Stomach smooth muscle (tissue), 2 donors: ENCODE data around the gene DHX16.
A peak's percentile ranks its signal among the peaks of the same experiment; 100 is the strongest.
"Not testable (repeated sequence)": the region's sequence is repeated elsewhere in the genome, so short reads cannot be mapped to it uniquely, and the experiment has no call there.

Experiments
- H3K27ac ChIP-seq: one replicate; pipeline ENCODE4 v1.7.0; 2013; ENCODE audit warnings: mild to moderate bottlenecking, low read length, inconsistent platforms
- H3K27me3 ChIP-seq, 2 donors: one replicate each; pipeline ENCODE4 v1.7.0; 2013; ENCODE audit warnings: low read length in 2 of 2; ENCODE audit not compliant: insufficient read depth in 2 of 2, control insufficient read depth in 1 of 2
- H3K36me3 ChIP-seq, 2 donors: one replicate each; pipeline ENCODE4 v1.7.0; 2013; ENCODE audit warnings: low read length in 2 of 2; ENCODE audit not compliant: control insufficient read depth in 2 of 2, insufficient read depth in 2 of 2
- H3K4me1 ChIP-seq: one replicate; pipeline ENCODE4 v1.7.0; 2013; ENCODE audit warnings: low read length; ENCODE audit not compliant: control insufficient read depth, insufficient read depth
- H3K4me3 ChIP-seq, 2 donors: one replicate each; pipeline ENCODE4 v1.7.0; 2013; ENCODE audit warnings: low read length in 2 of 2
- H3K9ac ChIP-seq, 2 donors: one replicate each; pipeline ENCODE4 v1.7.0; 2013; ENCODE audit warnings: low read length in 2 of 2, mild to moderate bottlenecking in 1 of 2
- H3K9me3 ChIP-seq, 2 donors: one replicate each; pipeline ENCODE4 v1.7.0; 2013; ENCODE audit warnings: low read length in 2 of 2; ENCODE audit not compliant: control insufficient read depth in 2 of 2
- donor health status: healthy.
- donor health status: Pancreatic carcinoma.

The DHX16 gene

DNA sequence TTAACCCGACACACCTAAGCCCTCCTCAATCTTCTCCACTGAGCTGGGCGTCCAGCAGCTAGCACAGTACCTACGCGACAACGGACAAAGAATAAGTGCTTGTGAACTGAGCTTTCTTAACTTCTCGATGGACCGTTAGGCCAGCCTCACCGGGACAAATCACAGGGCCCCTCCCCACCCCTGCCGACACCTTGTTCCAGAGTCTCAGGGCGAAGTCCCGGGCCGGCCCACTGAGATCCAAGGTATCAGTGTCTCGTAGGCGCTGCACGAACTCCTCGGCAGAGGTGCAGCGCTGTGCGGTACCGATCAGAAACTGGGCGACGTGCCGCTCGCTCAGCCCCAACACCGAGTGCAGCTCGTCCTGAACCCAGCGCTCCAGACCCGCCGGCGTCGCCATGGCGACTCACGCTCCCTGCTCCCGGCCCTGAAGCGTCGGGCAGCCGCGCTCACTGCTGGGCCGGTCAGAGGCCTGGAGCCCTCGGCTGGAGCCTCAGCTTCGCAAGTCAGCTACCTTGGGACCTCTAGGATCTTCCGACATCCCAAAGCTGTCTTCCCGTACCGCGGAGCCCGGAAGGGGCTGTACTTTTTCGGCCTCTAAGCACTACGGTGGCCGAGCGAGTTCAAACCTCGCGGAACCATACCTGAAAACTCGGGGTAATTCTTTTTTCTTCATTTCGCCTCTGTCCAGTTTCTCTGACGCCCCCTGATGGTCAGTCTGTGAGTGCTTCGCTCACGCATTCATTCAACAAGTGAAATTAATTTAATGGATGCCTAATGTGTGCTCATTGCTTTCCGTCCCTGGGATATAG is at the start of gene DHX16:
DHX16 (minus strand) TSS at position 562 of the 809 bp plus-strand sequence; CDS start at position 397, 165 bp downstream.
- H3K27me3 ChIP-seq = no peaks in the 10 kb centered on the region
- H3K27ac ChIP-seq = peak within 1 kb of the TSS; percentile 58
- H3K4me3 ChIP-seq = peak within 1 kb of the TSS; percentile 99 to 100
- peak within 1 kb of the TSS; percentile 87 to 95 for H3K9ac ChIP-seq
- no peaks in the 10 kb centered on the region for H3K9me3 ChIP-seq
- H3K36me3 ChIP-seq = peaks cover 28 to 40% of the 10 kb centered on the region in 2 donors
- peaks cover 14% of the 10 kb centered on the region for H3K4me1 ChIP-seq

DNA sequence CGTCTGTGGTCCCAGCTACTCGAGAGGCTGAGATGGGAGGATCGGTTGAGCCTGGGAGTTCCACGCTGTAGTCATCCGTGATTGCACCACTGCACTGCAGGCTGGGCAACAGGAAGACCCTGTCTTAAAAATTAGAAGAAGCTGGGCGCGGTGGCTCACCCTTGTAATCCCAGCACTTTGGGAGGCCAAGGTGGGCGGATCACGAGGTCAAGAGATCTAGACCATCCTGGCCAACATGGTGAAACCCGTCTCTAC is 49.1 kb upstream of the DHX16 start:
- H3K27ac ChIP-seq = peak overlapping the region; percentile 82
- H3K9ac ChIP-seq = peak overlapping the region; percentile 74 to 75
- H3K27me3 ChIP-seq, H3K9me3 ChIP-seq: not testable (repeated sequence)
- peaks cover 40% of the 10 kb centered on the region for H3K4me1 ChIP-seq
- peaks cover 27 to 29% of the 10 kb centered on the region in 2 donors for H3K36me3 ChIP-seq
- peak overlapping the region; percentile 77 to 93 for H3K4me3 ChIP-seq

- H3K9me3 ChIP-seq = no peaks in the 10 kb centered on the region
- peaks cover 45% of the 10 kb centered on the region for H3K4me1 ChIP-seq
- H3K36me3 ChIP-seq = peaks cover 25% of the 10 kb centered on the region in 2 donors
- H3K4me3 ChIP-seq = peak overlapping the region; percentile 92 to 93
- peak overlapping the region; percentile 79 to 90 for H3K9ac ChIP-seq
- no peaks in the 10 kb centered on the region for H3K27me3 ChIP-seq
- H3K27ac ChIP-seq = peak overlapping the region; percentile 85
Observed at GRCh38 chr6:30721198-30722024, 48.6 kb upstream of the DHX16 start.

- peak overlapping the region; percentile 79 to 90 for H3K9ac ChIP-seq
- H3K27me3 ChIP-seq = no peaks in the 10 kb centered on the region
- peak overlapping the region; percentile 85 for H3K27ac ChIP-seq
- H3K36me3 ChIP-seq = peaks cover 22 to 23% of the 10 kb centered on the region in 2 donors
- H3K9me3 ChIP-seq = no peaks in the 10 kb centered on the region
- H3K4me3 ChIP-seq = peak overlapping the region; percentile 92 to 93
- H3K4me1 ChIP-seq = peaks cover 45% of the 10 kb centered on the region
Observed at GRCh38 chr6:30720738-30721197, 48.0 kb upstream of the DHX16 start.

- Histone ChIP-seq H3K27me3 (no peaks in the 10 kb centered on the region), H3K4me3 (peak within 1 kb of the TSS; percentile 92 to 93), H3K4me1 (peaks cover 43% of the 10 kb centered on the region), H3K36me3 (peaks cover 16 to 20% of the 10 kb centered on the region in 2 donors), H3K27ac (peak within 1 kb of the TSS; percentile 85), H3K9ac (peak within 1 kb of the TSS; percentile 79 to 90), H3K9me3 (no peaks in the 10 kb centered on the region)
Observed at GRCh38 chr6:30719791-30720737, 47.3 kb upstream of the DHX16 start, which contains the start of gene TUBB. TSS of gene TUBB (plus strand) at chr6:30720352. CDS start at chr6:30720507, 155 bp downstream.

GRCh38 chr6:30719356-30719755 is 46.5 kb upstream of the DHX16 start:
- H3K4me1 ChIP-seq = peaks cover 37% of the 10 kb centered on the region
- H3K9ac ChIP-seq = peak overlapping the region in 1 of 2 donors; percentile 71
- peak overlapping the region; percentile 85 for H3K27ac ChIP-seq
- H3K9me3 ChIP-seq = no peaks in the 10 kb centered on the region
- H3K4me3 ChIP-seq = peak overlapping the region; percentile 55 to 93
- peaks cover 14% of the 10 kb centered on the region in 2 donors for H3K36me3 ChIP-seq
- H3K27me3 ChIP-seq = no peaks in the 10 kb centered on the region

DNA sequence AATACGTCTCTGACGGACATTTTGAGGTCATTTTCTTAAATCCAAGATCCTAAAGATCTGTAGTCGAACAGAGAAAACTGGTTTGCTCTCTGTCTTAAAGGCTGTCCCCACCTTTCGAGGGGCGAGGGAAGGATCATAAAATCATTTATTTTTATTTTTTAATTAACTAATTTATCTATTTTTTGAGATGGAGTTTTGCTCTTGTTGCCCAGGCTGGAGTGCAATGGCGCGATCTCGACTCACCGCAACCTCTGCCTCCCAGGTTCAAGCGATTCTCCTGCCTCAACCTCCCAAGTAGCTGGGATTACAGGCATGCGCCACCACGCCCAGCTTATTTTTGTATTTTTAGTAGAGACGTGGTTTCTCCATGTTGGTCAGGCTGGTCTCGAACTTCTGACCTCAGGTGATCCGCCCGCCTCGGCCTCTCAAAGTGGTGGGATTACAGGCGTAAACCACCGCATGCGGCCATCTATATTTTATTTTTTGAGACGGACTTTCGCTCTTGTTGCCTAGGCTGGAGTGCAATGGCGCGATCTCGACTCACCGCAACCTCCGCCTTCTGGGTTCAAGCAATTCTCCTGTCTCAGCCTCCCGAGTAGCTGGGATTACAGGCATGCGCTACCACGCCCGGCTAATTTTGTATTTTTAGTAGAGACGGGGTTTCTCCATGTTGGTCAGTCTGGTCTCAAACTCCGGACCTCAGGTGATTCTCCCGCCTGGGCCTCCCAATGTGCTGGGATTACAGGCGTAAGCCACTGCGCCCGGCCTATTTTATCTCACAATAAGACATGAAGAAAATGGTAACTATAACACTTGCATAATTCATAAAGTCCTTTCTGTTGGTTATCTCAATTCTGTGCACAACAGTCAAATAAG is 45.3 kb upstream of the DHX16 start:
- not testable (repeated sequence) for H3K9me3 ChIP-seq, H3K27me3 ChIP-seq
- peaks cover 26% of the 10 kb centered on the region for H3K4me1 ChIP-seq
- peak overlapping the region; percentile 81 for H3K27ac ChIP-seq
- peaks cover 12 to 13% of the 10 kb centered on the region in 2 donors for H3K36me3 ChIP-seq
- peak overlapping the region; percentile 62 to 88 for H3K4me3 ChIP-seq
- peak overlapping the region; percentile 57 to 71 for H3K9ac ChIP-seq

GRCh38 chr6:30717129-30717844 is 44.5 kb upstream of the DHX16 start, which contains the start of gene MDC1:
TSS of gene MDC1 (minus strand) at chr6:30717281. CDS start at chr6:30715175, 2,106 bp downstream.
- H3K4me3 ChIP-seq = peak within 1 kb of the TSS; percentile 86 to 88
- peak within 1 kb of the TSS; percentile 94 for H3K27ac ChIP-seq
- no peaks in the 10 kb centered on the region for H3K27me3 ChIP-seq
- H3K4me1 ChIP-seq = peaks cover 19% of the 10 kb centered on the region
- H3K9me3 ChIP-seq = no peaks in the 10 kb centered on the region
- peak within 1 kb of the TSS; percentile 81 to 89 for H3K9ac ChIP-seq
- peaks cover 12 to 18% of the 10 kb centered on the region in 2 donors for H3K36me3 ChIP-seq

DNA sequence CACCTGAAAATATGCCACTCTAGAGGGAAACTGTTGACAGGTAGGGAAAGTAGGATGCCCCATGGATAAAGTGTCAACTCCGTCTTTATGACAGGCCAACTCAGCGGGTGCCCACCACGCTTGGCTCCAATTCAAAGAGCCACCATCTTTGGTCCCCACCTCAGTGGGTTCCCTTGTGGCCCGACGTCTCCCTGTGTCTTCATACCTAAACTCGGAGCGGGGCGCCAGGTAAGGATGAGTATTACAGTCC is 44.0 kb upstream of the DHX16 start:
- H3K27ac ChIP-seq = peak overlapping the region; percentile 94
- peaks cover 15% of the 10 kb centered on the region for H3K4me1 ChIP-seq
- H3K9ac ChIP-seq = peak overlapping the region; percentile 81 to 89

More for the DNA sequence above, 44.0 kb upstream of the DHX16 start:
- Histone ChIP-seq H3K4me3 (peak overlapping the region; percentile 86 to 88), H3K9me3 (no peaks in the 10 kb centered on the region), H3K36me3 (peaks cover 17 to 23% of the 10 kb centered on the region in 2 donors), H3K27me3 (no peaks in the 10 kb centered on the region)
